Ishikawa (cell line): Measurements from ENCODE around the gene PHF2.

Experiments used
- CEBPB ChIP-seq: IDR thresholded peaks from 2 replicates; pipeline ENCODE4 v1.6.1; 2012
- EGR1 ChIP-seq: IDR thresholded peaks from 2 replicates; pipeline ENCODE4 v1.6.1; 2012
- EP300 ChIP-seq: IDR thresholded peaks from 2 replicates; pipeline ENCODE4 v1.6.1; 2012; ENCODE audit warnings: borderline replicate concordance
- FOXM1 ChIP-seq: IDR thresholded peaks from 2 replicates; pipeline ENCODE4 v1.6.1; 2012; ENCODE audit warnings: low read depth, borderline replicate concordance
- MAX ChIP-seq: IDR thresholded peaks from 2 replicates; pipeline ENCODE4 v1.6.1; 2012
- NFIC ChIP-seq: IDR thresholded peaks from 2 replicates; pipeline ENCODE4 v1.6.1; 2012
- RAD21 ChIP-seq: IDR thresholded peaks from 2 replicates; pipeline ENCODE4 v1.6.1; 2012; ENCODE audit warnings: low read depth
- REST ChIP-seq: IDR thresholded peaks from 2 replicates; pipeline ENCODE4 v1.6.1; 2012; ENCODE audit warnings: low read depth, mild to moderate bottlenecking
- TAF1 ChIP-seq: IDR thresholded peaks from 2 replicates; pipeline ENCODE4 v1.6.1; 2012; ENCODE audit warnings: low read depth, mild to moderate bottlenecking
- USF1 ChIP-seq: IDR thresholded peaks from 2 replicates; pipeline ENCODE4 v1.6.1; 2012
- YY1 ChIP-seq: IDR thresholded peaks from 2 replicates; pipeline ENCODE4 v1.6.1; 2012; ENCODE audit warnings: low read depth

- TF ChIP-seq MAX = no peak
- TF ChIP-seq REST = no peak
- TF ChIP-seq EP300 = no peak
- TF ChIP-seq YY1 = no peak
- no peak for TF ChIP-seq CEBPB
- no peak for TF ChIP-seq EGR1
- no peak for TF ChIP-seq FOXM1
- TF ChIP-seq TAF1 = no peak
- TF ChIP-seq RAD21 = no peak
- no peak for TF ChIP-seq USF1
- TF ChIP-seq NFIC = no peak
Measured at GRCh38 chr9:93572636-93573515, 3.5 kb upstream of the PHF2 start.
